Esophagus (tissue), 2 donors: ENCODE measurements around the gene HEMK1. TPM values are rescaled to one million over a fixed set of nuclear protein-coding genes. Genes with fewer than 3 reads are reported as not detected.

Experiments
- H3K27ac ChIP-seq, 2 donors: one replicate each; pipeline ENCODE4 v1.5.1; 2013; ENCODE audit warnings: low read depth in 2 of 2, mild to moderate bottlenecking in 2 of 2, inconsistent platforms in 1 of 2, low read length in 1 of 2, moderate library complexity in 1 of 2
- H3K27me3 ChIP-seq, 2 donors: one replicate each; pipeline ENCODE4 v1.6.1; 2013; ENCODE audit warnings: low read length in 2 of 2, control low read depth in 1 of 2, mild to moderate bottlenecking in 1 of 2; ENCODE audit not compliant: insufficient read depth in 2 of 2, control insufficient read depth in 1 of 2
- H3K36me3 ChIP-seq, 2 donors: one replicate each; pipeline ENCODE4 v1.6.1; 2013; ENCODE audit warnings: low read length in 1 of 2; ENCODE audit not compliant: control insufficient read depth in 2 of 2, insufficient read depth in 2 of 2
- H3K4me1 ChIP-seq, 2 donors: one replicate each; pipeline ENCODE4 v1.6.1; 2013; ENCODE audit warnings: low read length in 1 of 2; ENCODE audit not compliant: control insufficient read depth in 2 of 2, insufficient read depth in 2 of 2
- H3K4me3 ChIP-seq, 2 donors: one replicate each; pipeline ENCODE4 v1.5.1; 2013; ENCODE audit warnings: low read length in 2 of 2, mild to moderate bottlenecking in 2 of 2, low read depth in 1 of 2, moderate library complexity in 1 of 2
- H3K9me3 ChIP-seq, 2 donors: one replicate each; pipeline ENCODE4 v1.6.1; 2013; ENCODE audit warnings: mild to moderate bottlenecking in 2 of 2, low read depth in 1 of 2, low read length in 1 of 2, moderate library complexity in 1 of 2; ENCODE audit not compliant: control insufficient read depth in 2 of 2, insufficient read depth in 1 of 2
- WGBS, 2 donors: extraction: QIAGEN DNeasy Blood & Tissue Kit; methylation state at CpG; one replicate each; pipeline ENCODE4 v1.1.7; 2013; 5-methylcytosine and 5-hydroxymethylcytosine counted together
- polyA plus RNA-seq, 2 donors: library from polyadenylated mRNA; stranded (reverse); fragments of 200-250 nt; gene quantifications; one replicate each; pipeline ENCODE4 v1.2.3, GENCODE V29; 2013
- donor health status: healthy with polysubstance abuse.
- donor health status: Bipolar disorder and iron deficiency.

HEMK1 gene
- polyA plus RNA-seq, 2 donors, result 8.3 to 12.9 TPM

DNA sequence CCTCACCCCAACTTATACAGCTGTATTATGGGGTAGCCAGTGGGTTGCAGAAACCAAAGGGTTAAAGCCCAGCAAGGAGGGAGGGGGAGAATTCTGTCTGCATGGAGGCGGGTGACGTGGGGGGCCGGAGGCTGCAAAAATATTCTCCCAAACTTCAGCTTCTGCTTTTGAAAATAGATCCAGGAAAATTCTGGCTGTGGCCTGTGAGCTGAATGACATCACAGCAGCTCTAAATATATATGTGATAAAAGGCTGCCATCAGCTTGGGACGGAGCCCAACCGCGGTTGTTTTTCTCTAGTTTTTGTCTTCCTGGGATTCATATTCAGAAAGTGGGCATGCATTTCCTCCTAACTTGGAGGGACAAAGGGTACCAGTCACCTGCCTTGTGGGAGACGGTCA, 75.2 kb downstream of the HEMK1 start:
- no peak overlapping the region for H3K4me3 ChIP-seq
- peaks cover 21 to 35% of the 10 kb centered on the region in 2 donors for H3K36me3 ChIP-seq
- no peak overlapping the region for H3K27ac ChIP-seq
- WGBS, 2 donors, result 68 to 70% methylated on average over 7 of the region's 7 CpGs
- H3K4me1 ChIP-seq, result peaks cover 0 to 3% of the 10 kb centered on the region in 2 donors
- no peaks in the 10 kb centered on the region for H3K27me3 ChIP-seq
- H3K9me3 ChIP-seq, result no peaks in the 10 kb centered on the region

- 91% methylated on average over 2 of the region's 2 CpGs for WGBS, 2 donors
- Histone ChIP-seq H3K27me3 (no peaks in the 10 kb centered on the region), H3K9me3 (no peaks in the 10 kb centered on the region), H3K36me3 (peaks cover 21 to 33% of the 10 kb centered on the region in 2 donors), H3K27ac (no peak overlapping the region), H3K4me1 (peaks cover 0 to 3% of the 10 kb centered on the region in 2 donors), H3K4me3 (no peak overlapping the region)
These were observed 76.1 kb downstream of the HEMK1 start for GRCh38 chr3:50645378-50645777.

Other genes starting within 250 kb of the HEMK1 start
- 10 to 100 TPM; 25.6 to 43.1 TPM for gene HYAL2, start 246.8 kb upstream of the HEMK1 start, polyA plus RNA-seq
- gene TUSC2, start 241.3 kb upstream of the HEMK1 start, polyA plus RNA-seq, result 10 to 100 TPM; 14.2 to 34.6 TPM
- gene RASSF1, start 228.7 kb upstream of the HEMK1 start, polyA plus RNA-seq, result 10 to 100 TPM; 15.0 to 20.3 TPM
- under 1 TPM; 0.29 to 0.35 TPM for gene ZMYND10, start 223.8 kb upstream of the HEMK1 start, polyA plus RNA-seq
- gene NPRL2, start 218.7 kb upstream of the HEMK1 start, polyA plus RNA-seq, result 10 to 100 TPM; 14.9 to 16.4 TPM
- gene CYB561D2, start 218.7 kb upstream of the HEMK1 start, polyA plus RNA-seq, result 10 to 100 TPM; 12.8 to 21.8 TPM
- gene TMEM115, start 210.0 kb upstream of the HEMK1 start, polyA plus RNA-seq, result 10 to 100 TPM; 16.2 to 23.0 TPM
- under 1 TPM; 0.28 to 0.31 TPM for gene CACNA2D2, start 65.9 kb upstream of the HEMK1 start, polyA plus RNA-seq
- gene C3orf18, start 1.8 kb upstream of the HEMK1 start, polyA plus RNA-seq, result 1 to 10 TPM; 1.8 to 2.0 TPM
- gene CISH, start 42.3 kb downstream of the HEMK1 start, polyA plus RNA-seq, result 1 to 10 TPM; 5.5 to 7.0 TPM
- gene MAPKAPK3, start 47.6 kb downstream of the HEMK1 start, polyA plus RNA-seq, result 10 to 100 TPM; 33.8 to 39.1 TPM
- 1 to 10 TPM in 1 of 2 donors, under 1 TPM in 1; 0.93 to 2.8 TPM for gene DOCK3, start 105.4 kb downstream of the HEMK1 start, polyA plus RNA-seq